ENCODE data around the gene UFD1. TPM values are rescaled to one million over a fixed set of nuclear protein-coding genes. Genes with fewer than 3 reads are reported as not detected.

Gene UFD1
- total RNA-seq, 1 donor from 2014 or later, result 88.2 TPM

DNA sequence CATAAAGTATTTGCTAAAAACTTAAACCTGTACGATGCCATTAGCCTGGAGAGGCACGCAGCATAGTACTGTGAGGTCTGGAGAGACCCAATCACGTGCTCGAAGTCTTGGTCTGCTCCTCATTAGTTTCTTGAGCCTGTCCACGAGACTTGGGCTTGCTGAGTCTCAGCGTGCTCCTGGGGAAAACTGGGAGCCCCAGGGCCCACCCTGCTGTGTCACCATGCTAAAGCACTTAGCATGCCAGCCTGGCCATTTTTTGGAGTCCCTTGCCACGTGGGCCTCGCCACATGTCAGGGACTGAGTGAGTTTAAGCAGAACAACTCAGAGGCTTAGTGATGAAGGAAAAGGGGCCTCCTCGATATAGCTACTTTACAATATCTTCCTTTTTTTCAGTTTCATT lies 3.3 kb upstream of the UFD1 start:
- H3K36me3 Mint-ChIP-seq (ENCODE audit: low read depth), result peaks cover 29% of the 10 kb centered on the region
- H3K4me1 Mint-ChIP-seq (ENCODE audit: low read depth), result peaks cover 31% of the 10 kb centered on the region
- no peaks in the 10 kb centered on the region for H3K27me3 Mint-ChIP-seq (ENCODE audit: insufficient read depth)
- no peak for DNase-seq (ENCODE audit: low spot score)
- H3K27ac Mint-ChIP-seq, result no peak overlapping the region
- intact Hi-C loops (cut with micrococcal nuclease), result no loop called here
- no peak overlapping the region for H3K4me3 Mint-ChIP-seq
- H3K9me3 Mint-ChIP-seq, result no peaks in the 10 kb centered on the region

DNA sequence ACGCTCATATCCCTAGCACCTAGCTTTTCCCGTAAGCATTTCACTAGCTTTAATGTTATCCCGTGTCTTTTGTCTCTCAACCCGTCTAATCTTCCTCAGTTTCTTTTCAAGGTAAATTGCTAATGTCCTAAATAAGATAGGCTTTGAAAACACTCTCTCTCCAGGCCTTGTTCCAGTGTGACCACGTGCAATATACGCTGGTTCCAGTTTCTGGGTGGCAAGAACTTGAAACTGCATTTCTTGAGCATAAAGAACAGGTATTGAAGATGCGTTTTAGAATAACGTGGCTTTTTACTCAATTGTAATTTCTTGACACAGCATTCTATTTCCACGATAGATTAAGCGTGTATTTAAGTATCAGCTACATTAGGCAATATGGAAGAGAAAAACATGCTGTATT lies 1.8 kb upstream of the UFD1 start:
- intact Hi-C loops (cut with micrococcal nuclease), result no loop called here
- DNase-seq (ENCODE audit: low spot score), result no peak
- H3K9me3 Mint-ChIP-seq, result no peaks in the 10 kb centered on the region
- peak overlapping the region; percentile 97 for H3K4me3 Mint-ChIP-seq
- H3K4me1 Mint-ChIP-seq (ENCODE audit: low read depth), result peaks cover 39% of the 10 kb centered on the region
- H3K27ac Mint-ChIP-seq, result peak overlapping the region; percentile 99
- peaks cover 26% of the 10 kb centered on the region for H3K36me3 Mint-ChIP-seq (ENCODE audit: low read depth)
- H3K27me3 Mint-ChIP-seq (ENCODE audit: insufficient read depth), result no peaks in the 10 kb centered on the region

DNA sequence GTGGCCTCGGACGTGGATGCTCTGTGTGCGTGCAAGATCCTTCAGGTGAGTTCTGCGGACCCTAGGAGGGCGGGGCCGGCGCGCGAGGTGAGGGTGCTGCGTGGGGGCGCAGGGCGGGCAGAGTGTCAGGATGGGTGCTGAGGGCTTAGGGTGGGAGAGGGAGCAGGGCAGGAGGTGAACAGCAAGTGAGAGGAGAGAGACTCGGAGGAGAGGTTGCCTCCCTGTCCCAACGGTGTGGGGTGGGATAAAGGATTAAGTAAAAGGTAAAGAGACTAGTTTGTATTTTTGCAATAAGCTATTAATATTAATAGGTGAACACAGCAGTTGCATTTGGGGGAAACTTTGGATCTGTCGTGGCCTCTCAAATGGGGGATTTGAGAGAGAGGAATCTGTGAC lies 1.2 kb upstream of the UFD1 start:
- intact Hi-C loops (cut with micrococcal nuclease), result no loop called here
- no peak for DNase-seq (ENCODE audit: low spot score)
- Mint-ChIP-seq H3K4me1 (ENCODE audit: low read depth) (peaks cover 46% of the 10 kb centered on the region), H3K27ac (peak overlapping the region; percentile 99), H3K4me3 (peak overlapping the region; percentile 97), H3K36me3 (ENCODE audit: low read depth) (peaks cover 26% of the 10 kb centered on the region), H3K27me3 (ENCODE audit: insufficient read depth) (no peaks in the 10 kb centered on the region), H3K9me3 (no peaks in the 10 kb centered on the region)

GRCh38 chr22:19479355-19480172 lies 571 bp upstream of the UFD1 start, which contains the start of gene CDC45:
Gene CDC45 (plus strand): TSS chr22:19479920. CDS start chr22:19479969, 49 bp downstream.
- peak within 1 kb of the TSS; percentile 99 for H3K27ac Mint-ChIP-seq
- intact Hi-C loops (cut with micrococcal nuclease), result loop anchor here (1.0 to 5.0 kb wide), 9 partner anchors 32 to 413 kb away; partner anchors contain the start of genes C22orf39, DGCR2, ESS2 and MRPL40
- H3K27me3 Mint-ChIP-seq (ENCODE audit: insufficient read depth), result no peaks in the 10 kb centered on the region
- peak within 1 kb of the TSS; percentile 97 for H3K4me3 Mint-ChIP-seq
- no peaks in the 10 kb centered on the region for H3K9me3 Mint-ChIP-seq
- peak; percentile 93 for DNase-seq (ENCODE audit: low spot score)
- H3K4me1 Mint-ChIP-seq (ENCODE audit: low read depth), result peaks cover 47% of the 10 kb centered on the region
- H3K36me3 Mint-ChIP-seq (ENCODE audit: low read depth), result peaks cover 20% of the 10 kb centered on the region

GRCh38 chr22:19478045-19478900 lies 720 bp downstream of the UFD1 start:
- Mint-ChIP-seq H3K36me3 (ENCODE audit: low read depth) (peaks cover 22% of the 10 kb centered on the region), H3K27me3 (ENCODE audit: insufficient read depth) (no peaks in the 10 kb centered on the region), H3K27ac (peak overlapping the region; percentile 78), H3K4me3 (peak overlapping the region; percentile 87), H3K4me1 (ENCODE audit: low read depth) (peaks cover 42% of the 10 kb centered on the region), H3K9me3 (no peaks in the 10 kb centered on the region)
- no peak for DNase-seq (ENCODE audit: low spot score)
- intact Hi-C loops (cut with micrococcal nuclease), result loop anchor here (5.0 kb wide), 2 partner anchors 371 to 414 kb away; no protein-coding TSS in a partner anchor

DNA sequence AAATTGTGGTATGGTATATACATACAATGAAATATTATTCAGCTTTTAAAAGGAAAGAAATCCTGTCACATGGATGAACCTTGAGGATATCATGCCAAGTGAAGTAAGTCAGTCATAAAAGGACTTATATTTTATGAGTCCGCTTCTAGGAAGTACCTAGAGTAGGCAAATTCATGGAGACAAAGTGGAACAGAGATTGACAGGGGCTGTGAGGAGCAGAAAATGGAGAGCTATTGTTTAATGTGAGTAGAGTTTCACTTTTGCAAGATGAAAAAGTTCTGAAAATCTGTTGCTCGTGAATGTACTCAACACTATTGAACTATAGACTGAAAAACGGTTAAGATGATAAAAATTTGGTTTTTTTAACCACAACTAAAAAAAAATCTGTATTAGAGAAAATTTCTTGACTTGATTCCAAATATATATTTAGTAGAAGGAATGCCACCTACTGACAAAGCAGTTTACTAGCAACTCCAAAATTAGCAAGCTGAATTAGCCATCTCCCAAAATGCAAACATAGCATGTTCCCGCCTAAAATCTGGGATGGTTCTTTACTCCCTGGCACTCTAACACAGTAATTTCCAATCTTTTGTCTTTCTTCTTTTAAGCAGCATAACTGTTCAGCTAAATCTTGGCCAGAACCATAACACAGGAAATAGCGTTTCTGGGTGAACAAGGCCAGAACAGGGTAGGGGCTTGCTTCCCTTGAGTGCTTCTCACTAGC lies 1.5 kb downstream of the UFD1 start:
- peak; percentile 8 for DNase-seq (ENCODE audit: low spot score)
- intact Hi-C loops (cut with micrococcal nuclease), result loop anchor here (1.0 to 5.0 kb wide), 3 partner anchors 153 to 415 kb away; no protein-coding TSS in a partner anchor
- H3K9me3 Mint-ChIP-seq, result no peaks in the 10 kb centered on the region

DNA sequence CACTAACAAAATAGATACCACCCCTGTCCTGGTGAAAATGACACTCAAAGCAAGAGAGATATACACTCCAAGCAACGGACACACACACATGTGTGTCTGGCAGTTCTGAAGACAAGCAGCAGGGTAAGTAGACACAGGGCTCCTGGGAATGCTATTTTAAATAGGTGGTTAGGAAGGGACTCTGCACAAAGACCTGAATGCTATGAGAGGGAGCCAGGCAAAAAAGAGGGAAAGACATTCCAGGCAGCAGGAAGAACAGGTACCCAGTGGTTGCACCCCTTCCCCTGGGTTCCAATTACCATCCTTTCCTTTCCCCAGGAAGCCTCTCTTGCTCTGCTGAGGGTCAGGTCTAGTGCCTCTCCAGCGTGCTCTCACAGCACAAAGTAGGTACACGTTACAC lies 3.0 kb downstream of the UFD1 start:
- Mint-ChIP-seq H3K9me3 (no peaks in the 10 kb centered on the region), H3K4me3 (peak overlapping the region; percentile 41), H3K27ac (no peak overlapping the region), H3K36me3 (ENCODE audit: low read depth) (peaks cover 30% of the 10 kb centered on the region), H3K27me3 (ENCODE audit: insufficient read depth) (no peaks in the 10 kb centered on the region), H3K4me1 (ENCODE audit: low read depth) (peaks cover 40% of the 10 kb centered on the region)
- intact Hi-C loops (cut with micrococcal nuclease), result loop anchor here (5.0 kb wide), 2 partner anchors 369 to 416 kb away; no protein-coding TSS in a partner anchor
- no peak for DNase-seq (ENCODE audit: low spot score)

More for the DNA sequence above, 1.5 kb downstream of the UFD1 start:
- Mint-ChIP-seq H3K4me3 (peak overlapping the region; percentile 87), H3K36me3 (ENCODE audit: low read depth) (peaks cover 21% of the 10 kb centered on the region), H3K27me3 (ENCODE audit: insufficient read depth) (no peaks in the 10 kb centered on the region), H3K4me1 (ENCODE audit: low read depth) (peaks cover 42% of the 10 kb centered on the region), H3K27ac (peak overlapping the region; percentile 78)

GRCh38 chr22:19473578-19473977 lies 5.4 kb downstream of the UFD1 start:
- no peak for DNase-seq (ENCODE audit: low spot score)
- Mint-ChIP-seq H3K9me3 (no peaks in the 10 kb centered on the region), H3K36me3 (ENCODE audit: low read depth) (peaks cover 39% of the 10 kb centered on the region), H3K27ac (no peak overlapping the region), H3K27me3 (ENCODE audit: insufficient read depth) (no peaks in the 10 kb centered on the region), H3K4me3 (no peak overlapping the region), H3K4me1 (ENCODE audit: low read depth) (peaks cover 26% of the 10 kb centered on the region)
- intact Hi-C loops (cut with micrococcal nuclease), result no loop called here

DNA sequence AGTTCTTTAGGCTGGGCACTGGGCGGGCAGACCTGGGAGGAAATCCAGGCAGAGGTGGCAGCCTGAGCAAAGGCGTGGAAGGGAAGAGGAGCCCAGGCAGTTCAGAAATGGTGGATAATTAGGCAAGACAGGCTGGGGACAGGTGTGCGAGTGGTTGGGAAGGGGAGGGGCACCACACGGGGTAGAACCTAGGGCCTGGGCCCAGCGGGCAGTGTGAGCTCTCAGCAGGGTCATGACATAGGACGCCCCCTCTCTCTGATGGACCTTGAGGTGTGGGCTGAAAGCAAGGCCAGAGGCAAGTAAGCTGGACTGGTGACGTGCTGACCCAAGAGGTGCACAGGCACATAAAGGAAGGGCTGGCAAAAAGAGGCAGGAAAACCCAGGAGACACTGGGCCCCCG lies 6.8 kb downstream of the UFD1 start:
- H3K4me1 Mint-ChIP-seq (ENCODE audit: low read depth), result peaks cover 15% of the 10 kb centered on the region
- intact Hi-C loops (cut with micrococcal nuclease), result no loop called here
- H3K9me3 Mint-ChIP-seq, result no peaks in the 10 kb centered on the region
- no peaks in the 10 kb centered on the region for H3K27me3 Mint-ChIP-seq (ENCODE audit: insufficient read depth)
- peaks cover 51% of the 10 kb centered on the region for H3K36me3 Mint-ChIP-seq (ENCODE audit: low read depth)
- H3K4me3 Mint-ChIP-seq, result no peak overlapping the region
- DNase-seq (ENCODE audit: low spot score), result no peak
- H3K27ac Mint-ChIP-seq, result no peak overlapping the region

DNA sequence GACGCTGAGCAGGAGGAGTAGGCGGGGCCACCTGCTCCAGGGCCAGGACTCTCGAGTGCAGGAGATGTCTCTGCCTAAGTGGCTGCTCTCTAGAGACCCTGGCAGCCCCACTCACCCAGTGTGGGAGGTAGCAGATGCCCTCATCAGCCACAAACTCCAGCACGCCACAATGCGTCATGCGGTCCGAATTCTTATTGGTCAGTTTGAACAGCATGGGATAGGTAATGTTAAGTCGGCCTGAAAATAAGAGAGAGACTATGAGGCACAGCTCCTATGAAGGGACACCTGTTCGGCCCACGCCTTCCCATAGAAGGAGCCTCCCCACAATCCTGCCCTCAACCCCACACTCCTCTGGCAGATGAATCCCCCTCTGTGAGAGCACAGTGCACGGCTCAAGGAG lies 7.4 kb downstream of the UFD1 start:
- Mint-ChIP-seq H3K9me3 (no peaks in the 10 kb centered on the region), H3K27ac (no peak overlapping the region), H3K27me3 (ENCODE audit: insufficient read depth) (no peaks in the 10 kb centered on the region), H3K4me1 (ENCODE audit: low read depth) (peaks cover 12% of the 10 kb centered on the region), H3K36me3 (ENCODE audit: low read depth) (peaks cover 52% of the 10 kb centered on the region), H3K4me3 (no peak overlapping the region)
- DNase-seq (ENCODE audit: low spot score), result no peak
- intact Hi-C loops (cut with micrococcal nuclease), result no loop called here

DNA sequence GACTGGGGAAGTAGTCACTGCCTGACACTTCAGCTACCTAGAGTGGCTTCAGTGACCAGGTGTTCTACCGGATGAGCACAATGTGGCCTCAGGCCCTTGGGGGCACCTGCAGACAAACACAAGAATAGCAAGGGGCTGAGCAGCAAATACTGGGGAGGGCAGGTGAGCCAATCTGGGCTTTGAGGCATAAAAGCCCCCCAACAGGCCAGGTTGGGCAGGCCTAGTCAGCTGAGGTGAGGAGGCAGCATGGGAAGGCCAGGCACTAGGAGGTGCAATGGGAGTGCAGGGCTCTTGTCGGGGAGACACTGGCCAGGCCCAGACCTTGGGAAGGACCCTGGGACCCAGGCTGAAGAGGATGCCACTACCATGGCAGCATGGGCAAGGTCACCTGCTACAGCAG lies 9.0 kb downstream of the UFD1 start:
- intact Hi-C loops (cut with micrococcal nuclease), result no loop called here
- Mint-ChIP-seq H3K27ac (no peak overlapping the region), H3K4me1 (ENCODE audit: low read depth) (peaks cover 6% of the 10 kb centered on the region), H3K9me3 (no peaks in the 10 kb centered on the region), H3K4me3 (no peak overlapping the region), H3K36me3 (ENCODE audit: low read depth) (peaks cover 52% of the 10 kb centered on the region), H3K27me3 (ENCODE audit: insufficient read depth) (no peaks in the 10 kb centered on the region)
- DNase-seq (ENCODE audit: low spot score), result no peak

DNA sequence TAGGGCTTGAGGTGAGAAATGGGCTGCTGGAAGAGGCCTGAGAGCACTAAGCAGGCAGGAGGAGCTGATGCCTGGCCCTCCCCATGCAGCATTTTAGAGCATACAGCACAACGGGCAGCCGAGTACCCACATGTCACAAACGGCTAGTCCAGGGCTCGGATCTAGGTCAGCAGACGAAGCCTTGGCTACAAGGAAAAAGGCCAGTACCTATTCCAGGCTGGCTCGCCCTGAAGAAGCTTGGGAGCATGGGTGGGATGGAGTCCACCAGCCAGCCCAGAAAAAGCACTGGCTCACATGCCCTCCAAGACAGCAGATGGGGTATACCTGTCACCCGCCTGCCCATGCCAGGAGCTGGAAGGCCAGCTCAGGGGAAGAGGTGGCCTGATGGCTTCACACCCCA lies 9.6 kb downstream of the UFD1 start:
- Mint-ChIP-seq H3K9me3 (no peaks in the 10 kb centered on the region), H3K27ac (no peak overlapping the region), H3K36me3 (ENCODE audit: low read depth) (peaks cover 57% of the 10 kb centered on the region), H3K27me3 (ENCODE audit: insufficient read depth) (no peaks in the 10 kb centered on the region), H3K4me1 (ENCODE audit: low read depth) (peaks cover 11% of the 10 kb centered on the region), H3K4me3 (no peak overlapping the region)
- DNase-seq (ENCODE audit: low spot score), result no peak
- intact Hi-C loops (cut with micrococcal nuclease), result no loop called here
